Progenitor cell of endocrine pancreas (in vitro differentiated cells): ENCODE measurements around the gene CTDSPL. TPM values are rescaled to one million over a fixed set of nuclear protein-coding genes. Genes with fewer than 3 reads are reported as not detected.

Source experiments
- DNase-seq: peaks from one replicate; pipeline ENCODE4 v3.0.0; 2021; ENCODE audit warnings: low spot score; ENCODE audit not compliant: unreplicated experiment
- H3K27ac Mint-ChIP-seq: 2 replicates; pipeline ENCODE4 v1.8.0; 2021; ENCODE audit warnings: mild to moderate bottlenecking, moderate library complexity, mixed read lengths
- H3K27me3 Mint-ChIP-seq: 2 replicates; pipeline ENCODE4 v1.8.0; 2021; ENCODE audit warnings: mixed read lengths
- H3K36me3 Mint-ChIP-seq: 2 replicates; pipeline ENCODE4 v1.8.0; 2022; ENCODE audit warnings: mixed read lengths; ENCODE audit not compliant: insufficient read depth
- H3K4me1 Mint-ChIP-seq: 2 replicates; pipeline ENCODE4 v1.8.0; 2021; ENCODE audit warnings: low read depth, mixed read lengths
- H3K4me3 Mint-ChIP-seq: 2 replicates; pipeline ENCODE4 v1.8.0; 2021; ENCODE audit warnings: low read depth, mild to moderate bottlenecking, moderate library complexity, mixed read lengths
- H3K9me3 Mint-ChIP-seq: 2 replicates; pipeline ENCODE4 v1.8.0; 2021; ENCODE audit warnings: low read depth, mixed read lengths
- CTCF ChIP-seq: fragments of 200-600 bp; sonication (generic); IDR thresholded peaks from one replicate; pipeline ENCODE4 v1.5.0; 2021; ENCODE audit warnings: antibody characterized with exemption, mild to moderate bottlenecking; ENCODE audit not compliant: unreplicated experiment
- total RNA-seq: library from RNA; stranded (reverse); gene quantifications from 2 replicates; pipeline ENCODE4 v1.2.1, GENCODE V29; 2021

CTDSPL gene
- total RNA-seq, 1 donor from 2014 or later, result 53.3 TPM

GRCh38 chr3:38021196-38021595 lies 159.5 kb downstream of the CTDSPL start:
- Mint-ChIP-seq H3K36me3 (peaks cover 13% of the 10 kb centered on the region), H3K27me3 (peaks cover 4% of the 10 kb centered on the region), H3K9me3 (no peaks in the 10 kb centered on the region), H3K27ac (no peak overlapping the region), H3K4me1 (peaks cover 9% of the 10 kb centered on the region), H3K4me3 (no peak overlapping the region)
- no peak for TF ChIP-seq CTCF
- no peak for DNase-seq

- Mint-ChIP-seq H3K27me3 (peaks cover 11% of the 10 kb centered on the region), H3K4me3 (no peak overlapping the region), H3K27ac (no peak overlapping the region), H3K9me3 (no peaks in the 10 kb centered on the region), H3K36me3 (peaks cover 7% of the 10 kb centered on the region), H3K4me1 (peaks cover 9% of the 10 kb centered on the region)
- DNase-seq, result no peak
- no peak for TF ChIP-seq CTCF
Observed at GRCh38 chr3:38022301-38022700, 160.6 kb downstream of the CTDSPL start.

- Mint-ChIP-seq H3K27me3 (peaks cover 19% of the 10 kb centered on the region), H3K27ac (peak overlapping the region; percentile 98), H3K4me1 (peaks cover 9% of the 10 kb centered on the region), H3K4me3 (peak overlapping the region; percentile 88), H3K36me3 (peaks cover 7% of the 10 kb centered on the region), H3K9me3 (no peaks in the 10 kb centered on the region)
- no peak for TF ChIP-seq CTCF
- no peak for DNase-seq
Observed at GRCh38 chr3:38022896-38023709, 161.4 kb downstream of the CTDSPL start.

- Mint-ChIP-seq H3K4me3 (no peak overlapping the region), H3K27me3 (peaks cover 31% of the 10 kb centered on the region), H3K9me3 (no peaks in the 10 kb centered on the region), H3K27ac (no peak overlapping the region), H3K36me3 (peaks cover 2% of the 10 kb centered on the region), H3K4me1 (peaks cover 17% of the 10 kb centered on the region)
- TF ChIP-seq CTCF, result no peak
- DNase-seq, result no peak
Observed at GRCh38 chr3:38026856-38027255, 165.2 kb downstream of the CTDSPL start.

- peaks cover 2% of the 10 kb centered on the region for H3K36me3 Mint-ChIP-seq
- peak overlapping the region; percentile 71 for H3K4me3 Mint-ChIP-seq
- no peaks in the 10 kb centered on the region for H3K9me3 Mint-ChIP-seq
- H3K27me3 Mint-ChIP-seq, result peaks cover 34% of the 10 kb centered on the region
- TF ChIP-seq CTCF, result no peak
- peaks cover 17% of the 10 kb centered on the region for H3K4me1 Mint-ChIP-seq
- no peak overlapping the region for H3K27ac Mint-ChIP-seq
- DNase-seq, result no peak
Observed at GRCh38 chr3:38027466-38028465, 166.1 kb downstream of the CTDSPL start.
